CD8-positive, alpha-beta memory T cell (primary cell): ENCODE measurements around the gene TMEM43. TPM values are rescaled to one million over a fixed set of nuclear protein-coding genes. Genes with fewer than 3 reads are reported as not detected.
A peak's percentile ranks its signal among the peaks of the same experiment; 100 is the strongest.
"Not testable (repeated sequence)": the region's sequence is repeated elsewhere in the genome, so short reads cannot be mapped to it uniquely, and the experiment has no call there.

ENCODE experiments used
- CTCF ChIA-PET: fragments of 350-600 bp; sonication (Branson Sonifier 250); formaldehyde crosslinking; loops from one replicate; lab custom pipeline; 2021; ENCODE audit warnings: antibody characterized with exemption; lab: Charles Lee
- POLR2A ChIA-PET: fragments of 350-600 bp; sonication (Branson Sonifier 250); formaldehyde crosslinking; loops from one replicate; lab custom pipeline; 2021; ENCODE audit warnings: antibody characterized with exemption; lab: Charles Lee
- DNase-seq, 5 donors: peaks; one replicate each; pipeline versions ENCODE4 v3.0.0 to v3.0.0-alpha.2; 2020 to 2022; ENCODE audit warnings: mixed read lengths in 1 of 5
- H3K27ac ChIP-seq: one replicate; pipeline ENCODE4 v1.7.0; 2013; ENCODE audit warnings: low read depth, mild to moderate bottlenecking, low read length, moderate library complexity
- H3K27me3 ChIP-seq: 2 replicates; pipeline ENCODE4 v1.7.0; 2013; ENCODE audit warnings: low read length, mild to moderate bottlenecking; ENCODE audit not compliant: insufficient read depth, poor library complexity, severe bottlenecking
- H3K36me3 ChIP-seq: 2 replicates; pipeline ENCODE4 v1.7.0; 2013; ENCODE audit warnings: mild to moderate bottlenecking, low read length, moderate library complexity; ENCODE audit not compliant: insufficient read depth
- H3K4me1 ChIP-seq: 2 replicates; pipeline ENCODE4 v1.7.0; 2013; ENCODE audit warnings: mild to moderate bottlenecking, low read length, moderate library complexity; ENCODE audit not compliant: insufficient read depth
- H3K4me3 ChIP-seq: 2 replicates; pipeline ENCODE4 v1.7.0; 2013; ENCODE audit warnings: mild to moderate bottlenecking, low read length
- H3K9me3 ChIP-seq: 2 replicates; pipeline ENCODE4 v1.7.0; 2013; ENCODE audit warnings: mild to moderate bottlenecking, low read length
- H3K27ac Mint-ChIP-seq, 8 donors: one replicate each; pipeline ENCODE4 v1.8.0; 2020 to 2021; ENCODE audit warnings: mixed read lengths in 8 of 8, mild to moderate bottlenecking in 6 of 8, inconsistent platforms in 3 of 8, moderate library complexity in 3 of 8
- H3K27me3 Mint-ChIP-seq, 2 donors: one replicate each; pipeline ENCODE4 v1.8.0; 2020 to 2021; ENCODE audit warnings: mixed read lengths in 2 of 2, mild to moderate bottlenecking in 1 of 2, moderate library complexity in 1 of 2
- H3K36me3 Mint-ChIP-seq, 3 donors: one replicate each; pipeline ENCODE4 v1.8.0; 2020 to 2021; ENCODE audit warnings: mixed read lengths in 3 of 3, inconsistent platforms in 1 of 3, mild to moderate bottlenecking in 1 of 3
- H3K4me1 Mint-ChIP-seq, 3 donors: one replicate each; pipeline ENCODE4 v1.8.0; 2020 to 2021; ENCODE audit warnings: mixed read lengths in 3 of 3, inconsistent platforms in 1 of 3, mild to moderate bottlenecking in 1 of 3
- H3K4me3 Mint-ChIP-seq, 7 donors: one replicate each; pipeline ENCODE4 v1.8.0; 2020 to 2021; ENCODE audit warnings: mixed read lengths in 7 of 7, mild to moderate bottlenecking in 6 of 7, moderate library complexity in 4 of 7, inconsistent platforms in 2 of 7
- H3K9me3 Mint-ChIP-seq, 5 donors: one replicate each; pipeline ENCODE4 v1.8.0; 2020 to 2022; ENCODE audit warnings: mixed read lengths in 5 of 5, mild to moderate bottlenecking in 3 of 5, moderate library complexity in 2 of 5, inconsistent platforms in 1 of 5
- polyA plus RNA-seq: library from polyadenylated mRNA; unstranded; fragments of 300-500 nt; fragmentation: Illumina TruSeq; gene quantifications from one replicate; pipeline ENCODE4 v1.2.3, GENCODE V29; 2021
- total RNA-seq, 2 experiments: library from RNA; stranded (reverse); gene quantifications; one replicate each; pipeline ENCODE4 v1.2.3, GENCODE V29; 2021

The TMEM43 gene
- total RNA-seq (10 to 100 TPM; 48.8 to 49.4 TPM), polyA plus RNA-seq (75.3 TPM)

DNA sequence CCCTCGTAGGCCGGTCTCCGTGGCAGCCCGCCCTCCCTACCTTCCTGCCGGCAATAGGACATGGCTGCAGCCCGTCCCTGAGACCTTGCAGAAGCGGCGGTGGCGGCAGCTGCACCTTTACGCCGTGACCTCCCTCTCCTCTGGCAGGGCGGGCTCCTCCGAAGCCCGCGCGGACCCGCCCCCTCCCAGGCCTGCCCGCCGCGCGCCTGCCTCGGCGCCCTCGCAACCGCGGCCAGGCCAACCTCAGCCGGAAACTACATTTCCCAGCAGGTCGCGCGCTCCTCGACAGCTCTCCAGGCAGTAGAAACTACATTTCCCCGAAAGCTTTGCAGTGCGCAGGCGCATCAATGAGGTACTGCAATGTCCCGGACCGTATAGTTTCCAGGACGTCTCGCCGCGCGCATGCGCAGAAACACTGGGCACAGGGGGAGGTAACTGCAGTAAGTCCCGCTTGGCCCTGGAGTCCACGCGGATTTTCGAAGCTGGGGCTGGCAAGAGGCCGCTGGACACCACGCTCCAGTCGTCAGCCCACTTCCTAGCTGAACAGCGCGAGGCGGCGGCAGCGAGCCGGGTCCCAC is at the start of gene TMEM43, which contains the start of gene CHCHD4:
Gene TMEM43, plus strand, starts transcription at position 438 of the 578 bp plus-strand sequence. CDS start 142 bp downstream, outside the sequence.
Gene CHCHD4, minus strand, starts transcription at position 256 of the 578 bp plus-strand sequence. Its CDS starts 194 bp downstream, at position 62.
- CTCF ChIA-PET, result interaction anchor here (0.9 to 4.1 kb wide), 13 partner anchors 10 to 527 kb away, joined by 3 to 30 read pairs (median 4); partner anchors contain the start of genes CCDC174, LSM3 and XPC
- peak within 1 kb of the TSS; percentile 99 for H3K4me3 ChIP-seq
- Mint-ChIP-seq H3K4me1 (peaks cover 54 to 73% (median 65%) of the 10 kb centered on the region in 3 donors), H3K27ac (peak within 1 kb of the TSS; percentile 95 to 99 (median 98)), H3K27me3 (peaks cover 0 to 5% of the 10 kb centered on the region in 2 donors), H3K9me3 (no peaks in the 10 kb centered on the region), H3K4me3 (peak within 1 kb of the TSS; percentile 93 to 99 (median 97)), H3K36me3 (peaks cover 10 to 68% (median 19%) of the 10 kb centered on the region in 3 donors)
- DNase-seq, result peak; percentile 97 to 100 (median 98)
- no peaks in the 10 kb centered on the region for H3K9me3 ChIP-seq
- POLR2A ChIA-PET, result interaction anchor here (0.7 to 3.6 kb wide), 8 partner anchors 14 to 1460 kb away, joined by 3 to 78 read pairs (median 6); partner anchors contain the start of genes CCDC174, LSM3, RAF1 and XPC
- H3K27me3 ChIP-seq, result no peaks in the 10 kb centered on the region
- H3K36me3 ChIP-seq, result peaks cover 24% of the 10 kb centered on the region
- H3K27ac ChIP-seq, result peak within 1 kb of the TSS; percentile 94
- peaks cover 34% of the 10 kb centered on the region for H3K4me1 ChIP-seq

- DNase-seq, POLR2A ChIA-PET, H3K9me3 ChIP-seq, H3K27me3 ChIP-seq, H3K36me3 ChIP-seq, H3K4me3 Mint-ChIP-seq, H3K4me3 ChIP-seq, H3K27ac Mint-ChIP-seq, CTCF ChIA-PET, H3K36me3 Mint-ChIP-seq, H3K27ac ChIP-seq, H3K4me1 Mint-ChIP-seq, H3K4me1 ChIP-seq: not testable (repeated sequence)
- peaks cover 2 to 11% of the 10 kb centered on the region in 2 donors for H3K27me3 Mint-ChIP-seq
- H3K9me3 Mint-ChIP-seq, result peaks cover 0 to 10% (median 6%) of the 10 kb centered on the region in 5 donors
These were observed 49.6 kb upstream of the TMEM43 start for GRCh38 chr3:14075233-14075632.

GRCh38 chr3:14077310-14077709 is 47.5 kb upstream of the TMEM43 start:
- Histone ChIP-seq H3K4me3 (no peak overlapping the region), H3K9me3 (no peaks in the 10 kb centered on the region), H3K36me3 (no peaks in the 10 kb centered on the region), H3K27ac (no peak overlapping the region), H3K4me1 (no peaks in the 10 kb centered on the region), H3K27me3 (no peaks in the 10 kb centered on the region)
- peaks cover 0 to 4% (median 0%) of the 10 kb centered on the region in 3 donors for H3K36me3 Mint-ChIP-seq
- H3K27me3 Mint-ChIP-seq, result peaks cover 2 to 7% of the 10 kb centered on the region in 2 donors
- no peak for DNase-seq
- H3K27ac Mint-ChIP-seq, result no peak overlapping the region
- CTCF ChIA-PET, result no interaction called here
- H3K9me3 Mint-ChIP-seq, result peaks cover 0 to 9% (median 6%) of the 10 kb centered on the region in 5 donors
- H3K4me1 Mint-ChIP-seq, result peaks cover 0 to 6% (median 5%) of the 10 kb centered on the region in 3 donors
- POLR2A ChIA-PET, result no interaction called here
- no peak overlapping the region for H3K4me3 Mint-ChIP-seq

DNA sequence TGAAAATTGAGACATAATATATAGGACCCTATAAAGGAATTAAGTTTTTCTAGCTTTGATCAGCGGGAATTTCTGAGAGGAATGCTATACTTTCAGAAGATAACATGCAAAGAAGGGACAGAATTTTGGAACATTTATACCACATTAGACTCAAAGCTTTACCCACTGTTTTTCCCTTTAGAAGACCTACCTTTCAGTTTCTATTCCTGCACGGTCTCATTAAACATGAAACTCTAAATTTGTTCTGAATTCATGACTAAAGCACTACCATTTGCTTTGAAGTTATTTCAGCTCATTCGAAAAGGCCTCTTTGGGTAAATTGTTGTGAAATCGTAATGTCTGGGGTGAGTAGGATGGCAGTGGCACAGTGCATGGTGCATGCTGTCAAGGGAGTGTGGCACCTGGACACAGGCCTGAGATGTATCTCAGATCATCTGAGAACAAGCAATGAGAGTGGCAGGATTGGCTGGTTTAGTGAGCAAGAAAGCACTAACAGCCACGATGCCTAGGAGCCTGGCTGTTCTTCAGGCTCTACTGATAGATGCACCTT is 42.7 kb upstream of the TMEM43 start:
- ChIA-PET CTCF (no interaction called here), POLR2A (no interaction called here)
- H3K4me3 ChIP-seq, result no peak overlapping the region

GRCh38 chr3:14087461-14087860 is 37.4 kb upstream of the TMEM43 start:
- H3K4me1 Mint-ChIP-seq, H3K4me3 Mint-ChIP-seq, H3K4me1 ChIP-seq, POLR2A ChIA-PET, H3K9me3 ChIP-seq, H3K27ac Mint-ChIP-seq, CTCF ChIA-PET, H3K36me3 Mint-ChIP-seq, H3K36me3 ChIP-seq, DNase-seq, H3K4me3 ChIP-seq, H3K27ac ChIP-seq, H3K27me3 ChIP-seq: not testable (repeated sequence)
- Mint-ChIP-seq H3K9me3 (peaks cover 0 to 14% (median 11%) of the 10 kb centered on the region in 5 donors), H3K27me3 (peaks cover 16 to 46% of the 10 kb centered on the region in 2 donors)

More for the DNA sequence above, 42.7 kb upstream of the TMEM43 start:
- peaks cover 0 to 8% (median under 1%) of the 10 kb centered on the region in 5 donors for H3K9me3 Mint-ChIP-seq
- no peaks in the 10 kb centered on the region for H3K4me1 ChIP-seq
- H3K27ac ChIP-seq, result no peak overlapping the region
- peaks cover 5 to 13% of the 10 kb centered on the region in 2 donors for H3K27me3 Mint-ChIP-seq
- no peak for DNase-seq
- no peak overlapping the region for H3K4me3 Mint-ChIP-seq
- no peak overlapping the region for H3K27ac Mint-ChIP-seq
- H3K36me3 Mint-ChIP-seq, result no peaks in the 10 kb centered on the region
- H3K36me3 ChIP-seq, result no peaks in the 10 kb centered on the region
- no peaks in the 10 kb centered on the region for H3K27me3 ChIP-seq
- H3K9me3 ChIP-seq, result no peaks in the 10 kb centered on the region
- H3K4me1 Mint-ChIP-seq, result peaks cover 0 to 7% (median 5%) of the 10 kb centered on the region in 3 donors

DNA sequence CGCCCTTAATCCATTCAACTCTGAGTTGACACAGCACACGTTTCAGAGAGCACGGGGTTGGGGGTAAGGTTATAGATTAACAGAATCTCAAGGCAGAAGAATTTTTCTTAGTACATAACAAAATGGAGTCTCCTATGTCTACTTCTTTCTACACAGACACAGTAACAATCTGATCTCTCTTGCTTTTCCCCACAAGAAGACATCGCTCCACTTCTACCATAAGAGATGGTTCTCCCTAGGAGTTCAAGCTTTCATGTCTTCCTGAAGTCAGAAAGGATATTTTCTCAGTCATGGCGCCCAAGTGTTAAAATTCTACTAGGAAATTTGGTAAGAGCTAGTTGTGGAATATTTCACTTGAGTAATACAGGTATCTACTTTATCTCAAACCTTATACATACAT is 32.9 kb upstream of the TMEM43 start:
- H3K4me1 ChIP-seq, H3K27ac Mint-ChIP-seq, DNase-seq, H3K9me3 ChIP-seq, H3K27me3 ChIP-seq, POLR2A ChIA-PET, H3K4me3 ChIP-seq, H3K4me3 Mint-ChIP-seq, H3K36me3 Mint-ChIP-seq, H3K4me1 Mint-ChIP-seq, H3K27ac ChIP-seq, H3K36me3 ChIP-seq: not testable (repeated sequence)
- peaks cover 18 to 62% of the 10 kb centered on the region in 2 donors for H3K27me3 Mint-ChIP-seq
- CTCF ChIA-PET, result interaction anchor here (0.6 kb wide), 1 partner anchor 376 kb away, joined by 3 read pairs; no protein-coding TSS in a partner anchor
- H3K9me3 Mint-ChIP-seq, result peaks cover 0 to 13% (median 7%) of the 10 kb centered on the region in 5 donors

- Histone ChIP-seq H3K36me3 (no peaks in the 10 kb centered on the region), H3K27me3 (peaks cover 5% of the 10 kb centered on the region), H3K4me3 (no peak overlapping the region), H3K4me1 (no peaks in the 10 kb centered on the region), H3K27ac (no peak overlapping the region), H3K9me3 (no peaks in the 10 kb centered on the region)
- no peak overlapping the region for H3K27ac Mint-ChIP-seq
- no peaks in the 10 kb centered on the region for H3K36me3 Mint-ChIP-seq
- H3K4me1 Mint-ChIP-seq, result no peaks in the 10 kb centered on the region
- H3K4me3 Mint-ChIP-seq, result no peak overlapping the region
- no peak for DNase-seq
- H3K27me3 Mint-ChIP-seq, result peaks cover 18 to 62% of the 10 kb centered on the region in 2 donors
- POLR2A ChIA-PET, result no interaction called here
- peaks cover under 1 to 13% (median 7%) of the 10 kb centered on the region in 5 donors for H3K9me3 Mint-ChIP-seq
- CTCF ChIA-PET, result interaction anchor here (0.6 kb wide), 1 partner anchor 376 kb away, joined by 3 read pairs; no protein-coding TSS in a partner anchor
These were observed 32.4 kb upstream of the TMEM43 start for GRCh38 chr3:14092464-14092863.

DNA sequence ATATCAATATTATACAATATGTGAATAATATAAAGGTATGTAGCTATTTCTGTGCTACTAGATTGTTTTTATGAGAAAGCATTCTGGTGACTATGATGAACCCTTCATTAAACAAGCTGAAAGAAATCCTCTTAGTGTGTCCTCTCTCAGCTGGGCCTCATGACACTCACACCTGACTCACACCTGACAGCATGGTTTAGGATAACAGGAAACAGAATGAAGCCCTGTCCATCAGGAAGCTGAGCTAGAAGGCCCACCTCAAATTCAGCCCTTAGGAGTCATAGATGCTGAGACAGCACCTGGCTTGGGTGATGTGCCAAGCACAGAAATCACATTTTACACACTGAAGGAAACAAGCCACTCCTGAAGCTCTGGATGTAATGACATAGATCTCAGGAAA is 31.0 kb upstream of the TMEM43 start:
- peaks cover 6 to 12% (median 9%) of the 10 kb centered on the region in 5 donors for H3K9me3 Mint-ChIP-seq
- H3K36me3 Mint-ChIP-seq, result peaks cover 0 to 5% (median 3%) of the 10 kb centered on the region in 3 donors
- Histone ChIP-seq H3K4me3 (no peak overlapping the region), H3K27me3 (peaks cover 5% of the 10 kb centered on the region), H3K36me3 (no peaks in the 10 kb centered on the region), H3K4me1 (no peaks in the 10 kb centered on the region), H3K9me3 (no peaks in the 10 kb centered on the region), H3K27ac (no peak overlapping the region)
- peaks cover 18 to 63% of the 10 kb centered on the region in 2 donors for H3K27me3 Mint-ChIP-seq
- H3K4me1 Mint-ChIP-seq, result no peaks in the 10 kb centered on the region
- no peak overlapping the region for H3K27ac Mint-ChIP-seq
- ChIA-PET CTCF (no interaction called here), POLR2A (no interaction called here)
- H3K4me3 Mint-ChIP-seq, result no peak overlapping the region
- no peak for DNase-seq
